OCI-LY3 (cell line): ENCODE measurements around the gene LHPP.

ENCODE experiments used
- CTCF ChIP-seq: fragments of 200-600, 300-600 bp; sonication (generic); IDR thresholded peaks from 2 replicates; pipeline ENCODE4 v1.5.1; 2014; ENCODE audit warnings: antibody characterized with exemption, low read length, low read depth
- EZH2phosphoT487 ChIP-seq: fragments of 200-600 bp; shearing (Covaris generic); IDR thresholded peaks from 2 replicates; pipeline ENCODE4 v1.6.1; 2018; ENCODE audit warnings: antibody characterized with exemption, mixed run types, low read depth

GRCh38 chr10:124624895-124625294, 163.3 kb downstream of the LHPP start:
- no peak for TF ChIP-seq CTCF
- no peak for TF ChIP-seq EZH2phosphoT487
